Measurements from ENCODE around the gene NEK8. TPM values are rescaled to one million over a fixed set of nuclear protein-coding genes. Genes with fewer than 3 reads are reported as not detected.

NEK8 gene
- total RNA-seq, 3 donors from 2014 or later (not counting 1 experiment from before 2014, with no cell fraction given) = 5.9 to 7.4 (median 6.8) TPM

DNA sequence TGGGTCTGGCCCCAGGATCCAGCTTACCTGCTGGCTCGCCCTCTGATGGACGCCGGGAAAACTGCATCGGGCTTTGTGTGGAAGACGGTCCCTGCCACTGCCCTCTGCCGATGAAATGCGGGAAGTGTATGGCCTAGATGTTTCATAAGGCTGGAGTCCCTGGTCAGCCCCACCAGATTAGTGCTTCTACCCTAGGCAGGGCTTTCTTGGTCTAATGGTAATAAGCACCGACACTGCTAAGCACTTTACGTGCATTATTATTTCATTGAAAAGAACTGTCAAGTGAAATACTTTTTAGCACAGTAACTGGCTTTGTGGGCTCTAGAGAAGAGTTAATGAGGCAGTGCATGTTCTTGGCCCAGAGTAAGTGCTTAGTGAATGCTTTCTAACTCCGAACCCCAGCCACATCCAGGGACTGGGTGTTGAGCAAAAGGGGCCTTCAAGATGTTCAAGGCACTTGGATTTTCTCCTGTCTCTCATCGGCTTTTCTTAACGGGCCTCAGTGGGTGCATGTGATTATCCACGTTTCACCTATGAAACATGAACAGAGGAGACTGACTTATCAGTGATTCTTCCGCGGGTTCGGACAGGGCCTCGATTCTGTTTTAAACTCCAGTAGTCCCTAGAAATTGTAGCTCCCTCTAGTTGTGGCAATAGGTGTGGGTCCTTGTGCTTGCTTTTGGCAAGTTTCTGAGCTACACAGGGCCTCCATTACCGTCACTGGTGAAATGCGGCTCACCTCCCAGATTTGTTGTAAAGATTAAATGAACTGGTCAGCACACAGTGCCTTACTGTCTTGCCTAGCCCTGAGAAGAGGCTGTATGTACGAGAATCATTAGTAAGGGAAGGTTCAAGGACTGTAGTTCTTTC, 21.8 kb downstream of the NEK8 start:
- Histone ChIP-seq H3K27ac (ENCODE audit: low read length) (no peak overlapping the region), H3K9me3 (ENCODE audit: control insufficient read depth, insufficient read depth, low read length) (no peaks in the 10 kb centered on the region), H3K27me3 (ENCODE audit: control insufficient read depth, insufficient read depth, low read length) (no peaks in the 10 kb centered on the region), H3K4me3 (ENCODE audit: low read length) (no peak overlapping the region), H3K36me3 (ENCODE audit: control insufficient read depth, insufficient read depth, low read length) (peaks cover 15% of the 10 kb centered on the region), H3K4me1 (ENCODE audit: control insufficient read depth, insufficient read depth, low read length) (peaks cover 24% of the 10 kb centered on the region)
- TF ChIP-seq, protein P1, sequence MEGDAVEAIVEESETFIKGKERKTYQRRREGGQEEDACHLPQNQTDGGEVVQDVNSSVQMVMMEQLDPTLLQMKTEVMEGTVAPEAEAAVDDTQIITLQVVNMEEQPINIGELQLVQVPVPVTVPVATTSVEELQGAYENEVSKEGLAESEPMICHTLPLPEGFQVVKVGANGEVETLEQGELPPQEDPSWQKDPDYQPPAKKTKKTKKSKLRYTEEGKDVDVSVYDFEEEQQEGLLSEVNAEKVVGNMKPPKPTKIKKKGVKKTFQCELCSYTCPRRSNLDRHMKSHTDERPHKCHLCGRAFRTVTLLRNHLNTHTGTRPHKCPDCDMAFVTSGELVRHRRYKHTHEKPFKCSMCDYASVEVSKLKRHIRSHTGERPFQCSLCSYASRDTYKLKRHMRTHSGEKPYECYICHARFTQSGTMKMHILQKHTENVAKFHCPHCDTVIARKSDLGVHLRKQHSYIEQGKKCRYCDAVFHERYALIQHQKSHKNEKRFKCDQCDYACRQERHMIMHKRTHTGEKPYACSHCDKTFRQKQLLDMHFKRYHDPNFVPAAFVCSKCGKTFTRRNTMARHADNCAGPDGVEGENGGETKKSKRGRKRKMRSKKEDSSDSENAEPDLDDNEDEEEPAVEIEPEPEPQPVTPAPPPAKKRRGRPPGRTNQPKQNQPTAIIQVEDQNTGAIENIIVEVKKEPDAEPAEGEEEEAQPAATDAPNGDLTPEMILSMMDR (IDR thresholded peaks at IDR 0.05) = peak; percentile 100
- Mint-ChIP-seq H3K9me3 (no peaks in the 10 kb centered on the region), H3K36me3 (no peaks in the 10 kb centered on the region), H3K4me1 (peaks cover 5 to 9% of the 10 kb centered on the region in 2 donors), H3K27ac (no peak overlapping the region), H3K4me3 (no peak overlapping the region), H3K27me3 (ENCODE audit: low read depth in 2 of 2) (no peaks in the 10 kb centered on the region)
- DNase-seq (peak; percentile 85 to 95), ATAC-seq (peak; percentile 95 to 97 (median 96))
- WGBS (ENCODE audit: insufficient coverage) = 54% methylated on average over 20 of the region's 20 CpGs
- intact Hi-C loops (cut with micrococcal nuclease) = loop anchor here (1.0 to 5.0 kb wide), 2 partner anchors 23 to 33 kb away; partner anchors contain the start of genes RAB34 and RPL23A

- 95% methylated on average over 9 of the region's 10 CpGs for WGBS (ENCODE audit: insufficient coverage)
- intact Hi-C loops (cut with micrococcal nuclease) = loop anchor here (5.0 kb wide), 1 partner anchor 34 kb away; the partner anchor contains the start of genes RAB34 and RPL23A
- no peak overlapping the region for H3K27ac Mint-ChIP-seq
These were observed 23.2 kb downstream of the NEK8 start for GRCh38 chr17:28751600-28752366.

DNA sequence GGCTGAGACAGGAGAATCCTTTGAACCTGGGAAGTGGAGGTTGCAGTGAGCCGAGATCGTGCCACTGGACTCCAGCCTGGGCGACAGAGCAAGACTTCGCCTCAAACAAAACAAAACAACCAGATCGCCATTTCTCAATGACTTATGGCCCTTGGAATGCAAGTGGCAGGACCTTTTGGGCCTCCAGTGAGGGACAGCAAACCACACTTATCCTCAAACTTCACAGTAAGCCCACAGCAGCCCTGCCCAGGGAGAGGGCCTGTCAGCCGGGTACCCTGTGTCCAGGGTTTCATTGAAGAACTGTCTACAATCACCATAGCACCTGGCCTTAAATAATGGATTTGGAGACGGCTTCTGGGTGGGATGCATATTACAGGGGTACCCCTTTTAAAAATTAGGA, 26.9 kb downstream of the NEK8 start:
- intact Hi-C loops (cut with micrococcal nuclease) = no loop called here
- no peaks in the 10 kb centered on the region for H3K36me3 Mint-ChIP-seq
- no peak overlapping the region for H3K27ac Mint-ChIP-seq

More at GRCh38 chr17:28751600-28752366, 23.2 kb downstream of the NEK8 start:
- Histone ChIP-seq H3K4me3 (ENCODE audit: low read length) (no peak overlapping the region), H3K9me3 (ENCODE audit: control insufficient read depth, insufficient read depth, low read length) (no peaks in the 10 kb centered on the region), H3K36me3 (ENCODE audit: control insufficient read depth, insufficient read depth, low read length) (peaks cover 15% of the 10 kb centered on the region), H3K27me3 (ENCODE audit: control insufficient read depth, insufficient read depth, low read length) (no peaks in the 10 kb centered on the region), H3K27ac (ENCODE audit: low read length) (no peak overlapping the region), H3K4me1 (ENCODE audit: control insufficient read depth, insufficient read depth, low read length) (peaks cover 11% of the 10 kb centered on the region)
- TF ChIP-seq, protein P1 (IDR thresholded peaks at IDR 0.05) = no peak
- Mint-ChIP-seq H3K9me3 (no peaks in the 10 kb centered on the region), H3K4me1 (peaks cover 0 to 5% of the 10 kb centered on the region in 2 donors), H3K4me3 (no peak overlapping the region), H3K27me3 (ENCODE audit: low read depth in 2 of 2) (no peaks in the 10 kb centered on the region), H3K36me3 (no peaks in the 10 kb centered on the region)
- no peak for DNase-seq
- no peak for ATAC-seq

More for the DNA sequence above, 26.9 kb downstream of the NEK8 start:
- H3K27me3 ChIP-seq (ENCODE audit: control insufficient read depth, insufficient read depth, low read length) = no peaks in the 10 kb centered on the region
- H3K27me3 Mint-ChIP-seq (ENCODE audit: low read depth in 2 of 2) = no peaks in the 10 kb centered on the region
- H3K4me3 Mint-ChIP-seq = no peak overlapping the region
- no peak for DNase-seq
- H3K36me3 ChIP-seq (ENCODE audit: control insufficient read depth, insufficient read depth, low read length) = peaks cover 15% of the 10 kb centered on the region
- no peaks in the 10 kb centered on the region for H3K4me1 ChIP-seq (ENCODE audit: control insufficient read depth, insufficient read depth, low read length)
- no peaks in the 10 kb centered on the region for H3K9me3 Mint-ChIP-seq
- H3K27ac ChIP-seq (ENCODE audit: low read length) = no peak overlapping the region
- H3K4me3 ChIP-seq (ENCODE audit: low read length) = no peak overlapping the region
- no peaks in the 10 kb centered on the region for H3K9me3 ChIP-seq (ENCODE audit: control insufficient read depth, insufficient read depth, low read length)
- TF ChIP-seq, protein P1 (IDR thresholded peaks at IDR 0.05) = no peak
- WGBS (ENCODE audit: insufficient coverage) = 94% methylated on average over 6 of the region's 7 CpGs
- H3K4me1 Mint-ChIP-seq = no peaks in the 10 kb centered on the region
- no peak for ATAC-seq
